AG04449 (cell line): ENCODE results near the gene SYTL1.

ENCODE experiments used
- CTCF ChIA-PET: fragments of 350-600 bp; formaldehyde crosslinking; extraction: SDS; loops from one replicate; lab custom pipeline; 2021; ENCODE audit warnings: antibody characterized with exemption; lab: Yijun Ruan, JAX
- POLR2A ChIA-PET: fragments of 400-600, 350-600 bp; formaldehyde crosslinking; extraction: SDS; loops from one replicate; lab custom pipeline; 2020; ENCODE audit warnings: antibody characterized with exemption, inconsistent platforms; lab: Yijun Ruan, JAX
- DNase-seq: peaks from one replicate; pipeline ENCODE4 v3.0.0-alpha.2; 2010; ENCODE audit warnings: low read depth, low spot score
- H3K4me3 ChIP-seq: 2 replicates; pipeline ENCODE4 v1.5.1; 2011; ENCODE audit warnings: low read depth, mild to moderate bottlenecking, control low read depth, low read length
- CTCF ChIP-seq: IDR thresholded peaks from one replicate; pipeline ENCODE4 v1.5.1; 2011; ENCODE audit warnings: mild to moderate bottlenecking, moderate library complexity, low read length, control low read depth, inconsistent platforms; ENCODE audit not compliant: insufficient read depth; ENCODE audit errors: missing control alignments

SYTL1 gene

DNA sequence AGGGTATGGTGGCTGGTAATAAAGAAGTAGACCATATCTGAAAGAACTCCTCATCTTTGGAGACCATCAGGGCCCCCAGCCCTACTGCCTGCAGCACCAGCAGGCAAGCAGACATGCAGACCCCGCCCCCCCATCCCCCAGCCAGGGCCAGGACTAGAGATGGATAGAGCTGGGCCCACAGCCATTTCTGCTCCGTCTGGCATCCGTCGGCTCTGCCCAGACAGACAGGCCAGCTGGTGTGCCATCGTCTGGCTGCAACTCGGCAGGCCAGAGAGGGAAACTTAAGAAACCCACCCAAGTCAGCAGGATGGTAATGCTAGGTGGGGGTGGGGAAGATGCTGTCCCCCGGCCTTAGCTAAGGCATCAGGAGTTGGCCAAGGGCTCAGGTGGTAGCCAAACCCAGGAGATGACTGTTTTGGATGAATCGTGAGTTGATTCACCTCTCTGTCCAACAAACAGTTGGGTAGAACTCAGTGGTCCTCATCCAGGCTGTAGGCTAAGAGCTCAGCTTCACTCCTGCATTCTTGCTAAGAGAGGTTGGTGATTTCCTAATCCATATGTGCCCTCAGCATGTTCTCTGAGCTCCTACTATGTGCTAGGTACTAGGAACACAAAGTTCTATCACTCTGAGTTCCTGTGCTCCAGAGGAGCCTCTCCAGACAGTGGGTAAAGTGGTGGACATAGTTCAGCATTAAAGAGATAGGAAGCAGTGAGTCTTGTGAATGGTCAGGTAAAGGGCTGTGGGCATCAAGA lies 43.0 kb upstream of the SYTL1 start:
- CTCF ChIA-PET, result interaction anchor here (0.8 to 18.6 kb wide), 38 partner anchors 8 to 371 kb away, joined by 3 to 671 read pairs (median 12); partner anchors contain the start of genes AHDC1, CD164L2, GPR3 and MAP3K6
- no peak for TF ChIP-seq CTCF
- no peak for DNase-seq
- POLR2A ChIA-PET, result interaction anchor here (0.6 to 3.5 kb wide), 11 partner anchors 26 to 305 kb away, joined by 3 to 31 read pairs (median 4); partner anchors contain the start of genes AHDC1, MAP3K6 and SLC9A1
- H3K4me3 ChIP-seq, result no peak overlapping the region

- no peak overlapping the region for H3K4me3 ChIP-seq
- no peak for TF ChIP-seq CTCF
- POLR2A ChIA-PET, result interaction anchor here (0.6 to 3.5 kb wide), 14 partner anchors 25 to 304 kb away, joined by 3 to 31 read pairs (median 4); partner anchors contain the start of genes AHDC1, MAP3K6 and SLC9A1
- peak; percentile 99 for DNase-seq
- CTCF ChIA-PET, result interaction anchor here (0.6 to 18.6 kb wide), 49 partner anchors 8 to 370 kb away, joined by 3 to 671 read pairs (median 5); partner anchors contain the start of genes AHDC1, CD164L2, GPR3 and MAP3K6
Measured at GRCh38 chr1:27299385-27300271, 42.2 kb upstream of the SYTL1 start.

DNA sequence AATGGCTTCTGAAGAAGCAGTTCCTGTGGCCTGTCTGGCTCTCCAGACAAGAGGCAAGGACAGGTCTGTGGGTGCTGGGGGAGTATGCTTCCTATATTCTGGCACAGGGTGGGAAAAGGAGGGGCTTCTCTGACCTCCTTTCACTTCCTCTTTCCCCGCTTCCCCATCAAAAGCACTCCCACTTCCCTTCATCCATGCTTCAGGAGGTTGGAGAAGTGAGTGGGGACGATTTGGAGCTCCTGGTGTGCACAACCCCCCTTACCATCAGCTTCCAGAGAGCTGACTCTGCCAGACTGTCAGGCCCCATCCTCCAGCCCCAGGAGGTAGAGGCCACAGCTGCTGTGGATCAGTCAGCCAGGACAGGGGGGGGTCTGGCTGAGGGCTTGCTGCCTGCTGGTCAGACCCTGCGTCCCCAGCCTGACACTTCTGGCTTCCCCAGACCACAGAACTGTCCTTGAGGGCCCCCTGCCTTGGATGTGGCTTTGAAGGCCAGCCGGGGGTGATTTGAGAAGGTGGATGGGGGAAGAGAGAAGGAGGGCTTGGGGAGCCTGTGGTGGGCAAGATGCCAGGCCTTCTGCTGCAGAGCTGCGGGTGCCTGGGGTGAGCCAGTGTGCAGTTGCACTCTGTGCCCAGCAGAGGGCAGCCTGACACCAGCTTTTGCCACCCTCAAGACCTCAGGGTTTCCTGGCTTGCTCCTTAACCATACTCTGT lies 41.3 kb upstream of the SYTL1 start:
- DNase-seq, result peak; percentile 62
- ChIA-PET CTCF (interaction anchor here (0.6 to 18.6 kb wide), 47 partner anchors 9 to 386 kb away, joined by 3 to 671 read pairs (median 5); partner anchors contain the start of genes AHDC1, CD164L2, GPR3 and MAP3K6), POLR2A (interaction anchor here (0.7 to 3.5 kb wide), 8 partner anchors 66 to 302 kb away, joined by 3 to 31 read pairs (median 8); partner anchors contain the start of genes MAP3K6 and SLC9A1)
- H3K4me3 ChIP-seq, result peak overlapping the region; percentile 29
- TF ChIP-seq CTCF, result peak; percentile 99

- no peak for DNase-seq
- TF ChIP-seq CTCF, result no peak
- ChIA-PET POLR2A (interaction anchor here (1.3 to 3.5 kb wide), 5 partner anchors 65 to 301 kb away, joined by 4 to 31 read pairs (median 9); partner anchors contain the start of gene MAP3K6), CTCF (interaction anchor here (0.6 to 18.6 kb wide), 40 partner anchors 13 to 385 kb away, joined by 3 to 671 read pairs (median 6); partner anchors contain the start of genes AHDC1, CD164L2, GPR3 and MAP3K6)
- H3K4me3 ChIP-seq, result no peak overlapping the region
Measured at GRCh38 chr1:27301052-27301422, 40.8 kb upstream of the SYTL1 start.

DNA sequence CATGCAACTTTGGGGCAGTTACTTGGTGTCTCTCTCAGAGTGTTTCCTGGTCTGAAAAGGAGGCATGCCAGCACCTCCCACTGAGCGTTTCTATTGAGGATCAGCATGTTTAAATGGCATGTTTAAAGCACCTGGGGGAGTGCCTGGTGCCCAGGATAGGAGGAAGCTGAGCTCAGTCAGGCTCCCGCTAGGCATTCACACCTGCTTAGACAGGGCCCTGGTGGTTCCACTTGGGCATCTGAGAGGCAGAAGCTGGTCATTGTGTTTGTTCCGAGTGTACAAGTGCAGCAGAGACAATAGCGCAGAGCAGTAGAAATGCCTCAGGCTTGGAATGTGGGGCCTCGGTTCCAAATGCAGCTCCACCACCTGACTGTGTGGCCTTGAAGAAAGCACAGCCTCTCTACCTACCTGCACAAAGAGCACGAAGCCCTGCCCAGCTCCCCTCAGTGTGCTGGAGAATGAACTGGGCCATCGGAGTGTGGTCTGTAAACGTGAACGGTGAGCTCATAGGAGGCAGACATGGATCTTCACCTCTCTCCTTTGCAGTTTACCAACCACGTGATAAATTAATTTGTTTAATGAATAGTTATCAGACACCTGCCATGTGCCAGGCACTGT lies 40.1 kb upstream of the SYTL1 start:
- H3K4me3 ChIP-seq, result no peak overlapping the region
- DNase-seq, result no peak
- POLR2A ChIA-PET, result interaction anchor here (0.6 to 3.4 kb wide), 2 partner anchors 9 to 93 kb away, joined by 4 to 17 read pairs; no protein-coding TSS in a partner anchor
- no peak for TF ChIP-seq CTCF
- CTCF ChIA-PET, result interaction anchor here (0.6 to 18.6 kb wide), 32 partner anchors 12 to 385 kb away, joined by 3 to 671 read pairs (median 7); partner anchors contain the start of genes AHDC1, CD164L2, GPR3 and MAP3K6
